Epithelial cell of prostate (primary cell): ENCODE measurements around the gene GET4.
"Not testable (repeated sequence)": the region's sequence is repeated elsewhere in the genome, so short reads cannot be mapped to it uniquely, and the experiment has no call there.

ENCODE experiments used
- DNase-seq: peaks from one replicate; pipeline ENCODE4 v3.0.0-alpha.2; 2011; ENCODE audit warnings: low read depth, low spot score
- H3K27ac ChIP-seq: fragments of 450-650 bp; 2 replicates; pipeline ENCODE4 v1.5.1; 2017; ENCODE audit warnings: mild to moderate bottlenecking

GET4 gene

GRCh38 chr7:844514-844913 lies 31.8 kb upstream of the GET4 start:
- DNase-seq = no peak
- H3K27ac ChIP-seq = no peak overlapping the region

- no peak overlapping the region for H3K27ac ChIP-seq
- no peak for DNase-seq
Measured at GRCh38 chr7:845091-845490, 31.3 kb upstream of the GET4 start.

GRCh38 chr7:845731-846130 lies 30.6 kb upstream of the GET4 start:
- no peak for DNase-seq
- H3K27ac ChIP-seq = no peak overlapping the region

- H3K27ac ChIP-seq, DNase-seq: not testable (repeated sequence)
Measured at GRCh38 chr7:846958-847650, 29.2 kb upstream of the GET4 start.

- not testable (repeated sequence) for DNase-seq, H3K27ac ChIP-seq
Measured at GRCh38 chr7:847728-848127, 28.6 kb upstream of the GET4 start.

GRCh38 chr7:849145-849544 lies 27.2 kb upstream of the GET4 start:
- no peak overlapping the region for H3K27ac ChIP-seq
- no peak for DNase-seq

- no peak for DNase-seq
- no peak overlapping the region for H3K27ac ChIP-seq
Measured at GRCh38 chr7:849781-850180, 26.6 kb upstream of the GET4 start.

GRCh38 chr7:851204-851603 lies 25.1 kb upstream of the GET4 start:
- H3K27ac ChIP-seq = no peak overlapping the region
- DNase-seq = no peak

GRCh38 chr7:853366-854117 lies 22.8 kb upstream of the GET4 start:
- no peak for DNase-seq
- H3K27ac ChIP-seq = no peak overlapping the region

GRCh38 chr7:854118-854775 lies 22.1 kb upstream of the GET4 start:
- H3K27ac ChIP-seq = no peak overlapping the region
- no peak for DNase-seq

GRCh38 chr7:855686-856369 lies 20.5 kb upstream of the GET4 start:
- DNase-seq = no peak
- H3K27ac ChIP-seq = no peak overlapping the region

GRCh38 chr7:856444-857095 lies 19.8 kb upstream of the GET4 start:
- no peak overlapping the region for H3K27ac ChIP-seq
- no peak for DNase-seq

- H3K27ac ChIP-seq = no peak overlapping the region
- no peak for DNase-seq
Measured at GRCh38 chr7:857661-858060, 18.7 kb upstream of the GET4 start.

- DNase-seq = no peak
- H3K27ac ChIP-seq = no peak overlapping the region
Measured at GRCh38 chr7:859359-860030, 16.9 kb upstream of the GET4 start.

GRCh38 chr7:860149-860548 lies 16.2 kb upstream of the GET4 start:
- no peak overlapping the region for H3K27ac ChIP-seq
- no peak for DNase-seq

GRCh38 chr7:861222-861621 lies 15.1 kb upstream of the GET4 start:
- H3K27ac ChIP-seq = no peak overlapping the region
- no peak for DNase-seq

- no peak for DNase-seq
Measured at GRCh38 chr7:862157-862556, 14.2 kb upstream of the GET4 start.

GRCh38 chr7:863106-863505 lies 13.2 kb upstream of the GET4 start:
- no peak overlapping the region for H3K27ac ChIP-seq
- DNase-seq = no peak

More at GRCh38 chr7:862157-862556, 14.2 kb upstream of the GET4 start:
- H3K27ac ChIP-seq = no peak overlapping the region

GRCh38 chr7:865921-866320 lies 10.4 kb upstream of the GET4 start:
- DNase-seq = no peak
- H3K27ac ChIP-seq = no peak overlapping the region

GRCh38 chr7:867001-867405 lies 9.4 kb upstream of the GET4 start:
- H3K27ac ChIP-seq = peak overlapping the region; percentile 55
- no peak for DNase-seq
